GM13977 (cell line): ENCODE data around the gene NCSTN.
A peak's percentile ranks its signal among the peaks of the same experiment; 100 is the strongest.

ENCODE experiments used
- DNase-seq: peaks from one replicate; pipeline ENCODE4 v3.0.0; 2012; ENCODE audit warnings: low spot score
- in situ Hi-C: fragments of 300-500 bp; cut with MboI; formaldehyde crosslinking; loops from one replicate; pipeline ENCODE4 v1.12.0; 2022; ENCODE audit warnings: low sequenced_read_pairs, low pct_unique_long_range_greater_than_20kb, mixed read lengths, inconsistent platforms; ENCODE audit not compliant: unreplicated experiment
- TF ChIP-seq, protein P1 (sequence below): IDR thresholded peaks from 2 replicates; pipeline ENCODE4 v1.5.1; 2012; ENCODE audit warnings: mild to moderate bottlenecking, control low read depth; ENCODE audit not compliant: insufficient read depth; ENCODE audit errors: extremely low read depth, missing control alignments

The NCSTN gene

DNA sequence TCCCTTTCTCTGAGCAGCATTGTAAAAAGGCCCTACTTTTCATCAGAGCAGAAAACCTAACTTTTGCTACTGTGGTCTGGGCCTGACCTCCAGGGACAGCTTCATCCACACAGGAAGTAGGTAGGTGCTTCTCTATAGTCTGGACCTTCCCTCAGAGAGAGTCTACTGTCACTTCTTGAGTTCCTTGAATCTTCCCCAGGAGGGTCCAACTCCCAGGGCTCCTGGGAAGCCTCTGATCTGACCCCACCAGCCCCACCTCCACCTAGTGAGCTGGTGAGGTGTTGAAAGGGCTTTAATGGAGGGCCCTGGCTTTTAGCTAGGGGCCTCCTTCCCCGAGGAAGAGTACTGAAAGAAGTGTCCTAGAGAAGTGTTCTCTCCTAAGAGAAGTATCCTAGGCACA is 54.5 kb downstream of the NCSTN start:
- DNase-seq = no peak
- TF ChIP-seq, protein P1, sequence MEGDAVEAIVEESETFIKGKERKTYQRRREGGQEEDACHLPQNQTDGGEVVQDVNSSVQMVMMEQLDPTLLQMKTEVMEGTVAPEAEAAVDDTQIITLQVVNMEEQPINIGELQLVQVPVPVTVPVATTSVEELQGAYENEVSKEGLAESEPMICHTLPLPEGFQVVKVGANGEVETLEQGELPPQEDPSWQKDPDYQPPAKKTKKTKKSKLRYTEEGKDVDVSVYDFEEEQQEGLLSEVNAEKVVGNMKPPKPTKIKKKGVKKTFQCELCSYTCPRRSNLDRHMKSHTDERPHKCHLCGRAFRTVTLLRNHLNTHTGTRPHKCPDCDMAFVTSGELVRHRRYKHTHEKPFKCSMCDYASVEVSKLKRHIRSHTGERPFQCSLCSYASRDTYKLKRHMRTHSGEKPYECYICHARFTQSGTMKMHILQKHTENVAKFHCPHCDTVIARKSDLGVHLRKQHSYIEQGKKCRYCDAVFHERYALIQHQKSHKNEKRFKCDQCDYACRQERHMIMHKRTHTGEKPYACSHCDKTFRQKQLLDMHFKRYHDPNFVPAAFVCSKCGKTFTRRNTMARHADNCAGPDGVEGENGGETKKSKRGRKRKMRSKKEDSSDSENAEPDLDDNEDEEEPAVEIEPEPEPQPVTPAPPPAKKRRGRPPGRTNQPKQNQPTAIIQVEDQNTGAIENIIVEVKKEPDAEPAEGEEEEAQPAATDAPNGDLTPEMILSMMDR = no peak
- in situ Hi-C loops = no loop called here

DNA sequence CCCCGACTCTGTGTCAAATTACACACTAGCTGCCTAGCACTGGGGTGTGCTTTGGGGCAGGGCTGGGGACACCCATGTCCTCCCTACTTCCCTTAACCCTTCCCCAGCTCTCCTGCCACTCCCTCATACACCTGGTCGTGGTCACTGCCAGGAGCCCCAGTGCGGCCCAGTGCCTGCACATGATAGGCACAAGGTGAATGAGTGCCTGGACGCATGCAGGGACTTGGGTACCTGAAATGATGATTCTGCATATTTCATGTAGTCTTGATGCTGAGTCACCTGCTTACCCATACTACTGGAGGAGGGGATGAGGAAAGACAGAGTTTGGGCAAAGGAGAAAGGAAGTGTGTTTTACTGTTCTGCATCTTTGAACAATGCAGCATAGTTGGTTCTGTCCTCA is 55.6 kb downstream of the NCSTN start:
- TF ChIP-seq, protein P1 = no peak
- DNase-seq = no peak
- in situ Hi-C loops = no loop called here

DNA sequence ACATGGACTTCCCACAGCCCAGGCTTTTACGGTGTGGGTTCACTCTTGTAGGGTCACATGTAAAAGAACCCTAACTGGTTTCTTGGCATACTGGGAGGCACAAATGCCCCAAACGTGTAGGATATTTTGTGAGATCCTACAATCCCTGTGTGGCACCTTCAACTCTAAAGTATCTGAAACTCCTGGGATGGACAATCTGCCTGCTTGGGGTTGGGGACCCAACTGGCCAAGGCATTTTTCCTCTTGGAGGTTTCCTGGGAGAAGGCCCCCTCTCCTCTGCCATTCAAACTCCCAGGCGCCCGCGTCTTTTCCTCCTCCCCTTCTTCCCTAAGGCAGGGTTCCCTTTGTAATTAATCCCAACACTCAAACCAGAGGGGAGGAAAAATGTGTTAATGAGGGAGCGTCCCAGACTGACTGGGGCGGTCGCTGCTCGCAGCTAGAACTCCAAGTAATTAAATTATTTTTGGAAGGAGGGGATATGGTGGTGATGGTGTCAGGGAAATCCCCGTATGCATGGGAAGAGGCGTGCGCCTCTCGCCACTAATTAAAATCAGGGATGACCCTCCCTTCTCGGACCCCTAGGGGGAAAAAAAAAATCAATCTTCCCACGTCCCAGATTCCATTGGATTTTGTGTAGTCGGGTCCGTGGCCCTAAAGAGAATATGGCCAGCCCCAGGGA is 56.5 kb downstream of the NCSTN start:
- DNase-seq = no peak
- TF ChIP-seq, protein P1 = no peak
- in situ Hi-C loops = loop anchor here (25.0 kb wide), 2 partner anchors 438 to 563 kb away; partner anchors contain the start of gene ITLN2

DNA sequence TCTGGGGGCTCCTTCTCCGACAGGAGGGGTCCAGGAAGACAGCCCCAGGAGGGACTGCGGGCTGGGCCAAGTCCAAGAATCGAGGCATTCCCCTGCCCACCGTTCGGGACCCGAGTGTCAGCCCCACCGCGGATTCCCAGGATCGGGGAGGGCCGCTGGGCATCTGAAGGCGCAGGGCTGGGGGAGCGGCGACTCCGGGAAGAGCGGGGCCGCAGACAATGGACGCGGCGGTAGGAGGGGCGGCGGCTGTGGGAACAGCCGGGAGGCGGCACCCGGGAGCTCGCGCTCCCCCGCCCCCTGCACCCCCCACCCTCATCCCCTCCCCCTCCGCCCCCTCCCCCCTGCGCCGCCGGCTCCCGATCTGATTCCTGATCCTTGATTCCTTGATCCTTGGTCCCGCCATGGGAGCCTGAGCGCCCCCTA is 57.1 kb downstream of the NCSTN start, which contains the start of gene VANGL2:
TSS of gene VANGL2 (plus strand) at position 342 of the 423 bp plus-strand sequence. CDS start 15,274 bp downstream, outside the sequence.
- DNase-seq = peak; percentile 76
- TF ChIP-seq, protein P1 = no peak
- in situ Hi-C loops = loop anchor here (25.0 kb wide), 2 partner anchors 437 to 562 kb away; partner anchors contain the start of gene ITLN2

DNA sequence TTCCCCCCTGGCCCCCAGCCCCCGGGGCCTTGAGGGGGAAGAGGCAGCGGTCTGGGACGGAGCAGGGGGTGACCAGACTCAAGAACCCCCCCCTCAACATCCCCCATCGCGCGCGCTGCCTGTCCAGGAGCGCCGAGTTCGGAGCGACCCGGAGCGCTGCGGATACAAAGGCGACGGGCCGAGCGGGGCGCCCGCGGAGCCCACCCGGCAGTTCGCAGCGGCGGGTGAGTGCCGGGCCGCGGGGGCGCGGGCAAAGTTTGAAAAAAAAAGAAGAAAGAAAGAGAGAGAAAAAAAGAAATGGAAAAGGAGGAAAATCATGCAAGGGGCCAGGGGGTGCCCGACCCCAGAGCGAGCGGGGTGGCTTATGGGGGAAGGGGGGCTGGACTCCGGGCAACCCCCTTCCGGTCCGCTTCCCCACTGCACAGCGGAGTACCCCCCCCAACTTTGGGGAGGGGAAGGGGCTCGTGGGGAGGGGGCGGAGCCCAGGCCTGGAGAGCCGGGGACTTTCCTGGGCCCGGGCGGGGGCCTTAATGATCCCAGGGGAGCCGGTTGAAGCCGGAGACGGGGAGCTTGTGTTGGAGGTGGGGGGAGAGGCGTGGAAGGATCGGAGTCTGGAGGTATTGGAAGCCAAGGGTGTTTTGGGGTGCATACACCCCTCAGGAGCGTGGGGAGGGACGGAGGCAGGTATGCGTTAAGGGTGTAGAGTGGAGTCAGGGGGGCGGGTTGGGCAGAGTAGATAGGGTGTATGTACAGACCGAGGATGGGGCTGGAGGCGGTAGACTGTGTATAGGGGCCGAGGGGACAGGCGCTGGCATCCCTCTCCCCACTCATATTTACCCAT is 57.7 kb downstream of the NCSTN start:
- TF ChIP-seq, protein P1 = no peak
- peak; percentile 62 for DNase-seq
- in situ Hi-C loops = loop anchor here (25.0 kb wide), 2 partner anchors 436 to 561 kb away; partner anchors contain the start of gene ITLN2

DNA sequence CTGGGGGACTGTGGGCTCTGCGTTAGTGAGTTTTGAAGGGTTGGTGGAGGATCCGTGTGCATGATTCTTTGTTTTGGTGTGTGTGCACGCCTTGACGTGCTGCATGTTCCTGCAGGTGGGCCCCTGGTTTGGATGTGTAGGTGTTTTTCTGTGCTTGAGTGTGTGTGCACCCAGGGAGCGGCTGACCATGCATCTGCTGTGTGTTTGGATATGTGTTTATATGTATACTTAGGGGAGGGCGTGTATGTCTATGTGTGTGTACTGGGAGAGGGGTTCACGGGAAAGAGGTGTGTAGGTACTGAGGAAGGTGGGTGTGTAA is 58.3 kb downstream of the NCSTN start:
- no peak for DNase-seq
- in situ Hi-C loops = loop anchor here (25.0 kb wide), 2 partner anchors 436 to 561 kb away; partner anchors contain the start of gene ITLN2
- TF ChIP-seq, protein P1 = no peak
